Glomerular visceral epithelial cell (primary cell): Measurements from ENCODE around the gene KCND2.
"Not testable (repeated sequence)": the region's sequence is repeated elsewhere in the genome, so short reads cannot be mapped to it uniquely, and the experiment has no call there.

ENCODE experiments used
- DNase-seq: peaks from one replicate; pipeline ENCODE4 v3.0.0-alpha.2; 2016; ENCODE audit errors: extremely low spot score

The KCND2 gene

GRCh38 chr7:120272701-120273475 lies at the start of gene KCND2:
Gene KCND2, plus strand, starts transcription at chr7:120273175.
- peak; percentile 12 for DNase-seq

- DNase-seq, result no peak
Measured at GRCh38 chr7:120226188-120226587, 46.8 kb upstream of the KCND2 start.

DNA sequence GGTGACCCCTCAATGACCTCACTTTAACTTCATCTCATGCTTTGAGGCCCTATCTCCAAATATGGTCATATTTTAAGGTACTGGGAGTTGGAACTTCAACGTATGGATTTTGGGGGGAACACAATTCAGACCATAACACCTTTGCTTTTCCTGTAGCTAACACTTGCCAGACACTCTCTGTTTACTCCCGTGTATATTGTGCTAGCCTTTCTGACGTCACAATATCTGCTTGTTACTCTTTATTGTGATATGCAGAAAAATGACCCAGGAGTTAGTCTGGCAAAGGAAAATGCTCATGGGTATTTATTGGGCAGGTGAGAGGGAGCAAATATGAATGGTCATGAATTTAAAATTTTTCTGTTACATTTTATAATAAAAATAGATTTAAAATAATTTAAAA lies 45.7 kb upstream of the KCND2 start:
- DNase-seq, result no peak

GRCh38 chr7:120229084-120229483 lies 43.9 kb upstream of the KCND2 start:
- DNase-seq, result no peak

GRCh38 chr7:120233338-120233737 lies 39.6 kb upstream of the KCND2 start:
- DNase-seq, result no peak

DNA sequence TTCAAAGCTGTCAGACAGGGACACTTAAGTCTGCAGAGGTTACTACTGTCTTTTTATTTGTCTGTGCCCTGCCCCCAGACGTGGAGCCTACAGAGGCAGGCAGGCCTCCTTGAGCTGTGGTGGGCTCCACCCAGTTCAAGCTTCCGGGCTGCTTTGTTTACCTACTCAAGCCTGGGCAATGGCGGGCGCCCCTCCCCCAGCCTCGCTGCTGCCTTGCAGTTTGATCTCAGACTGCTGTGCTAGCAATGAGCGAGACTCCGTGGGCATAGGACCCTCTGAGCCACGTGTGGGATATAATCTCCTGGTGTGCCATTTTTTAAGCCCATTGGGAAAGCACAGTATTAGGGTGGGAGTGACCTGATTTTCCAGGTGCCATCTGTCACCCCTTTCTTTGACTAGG lies 32.6 kb upstream of the KCND2 start:
- not testable (repeated sequence) for DNase-seq

DNA sequence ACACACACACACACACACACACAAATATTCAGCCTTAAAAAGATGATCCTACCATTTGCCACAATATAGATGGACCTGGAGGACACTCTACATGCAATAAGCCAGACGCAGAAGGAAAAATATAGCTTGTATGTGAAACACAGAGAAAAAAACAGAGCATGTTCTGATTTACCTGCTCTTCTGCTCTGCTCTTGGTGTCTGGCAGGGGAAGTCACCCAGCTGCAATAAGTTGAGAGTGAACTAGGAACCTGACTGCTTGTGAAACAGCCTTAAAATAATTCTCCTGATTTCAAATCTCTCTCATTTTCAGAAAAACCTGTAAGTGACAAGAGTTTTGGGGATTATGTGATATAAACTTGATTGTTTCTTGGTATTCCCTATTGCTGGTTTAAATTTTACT lies 31.0 kb upstream of the KCND2 start:
- no peak for DNase-seq

- DNase-seq, result no peak
Measured at GRCh38 chr7:120254845-120255244, 18.1 kb upstream of the KCND2 start.

DNA sequence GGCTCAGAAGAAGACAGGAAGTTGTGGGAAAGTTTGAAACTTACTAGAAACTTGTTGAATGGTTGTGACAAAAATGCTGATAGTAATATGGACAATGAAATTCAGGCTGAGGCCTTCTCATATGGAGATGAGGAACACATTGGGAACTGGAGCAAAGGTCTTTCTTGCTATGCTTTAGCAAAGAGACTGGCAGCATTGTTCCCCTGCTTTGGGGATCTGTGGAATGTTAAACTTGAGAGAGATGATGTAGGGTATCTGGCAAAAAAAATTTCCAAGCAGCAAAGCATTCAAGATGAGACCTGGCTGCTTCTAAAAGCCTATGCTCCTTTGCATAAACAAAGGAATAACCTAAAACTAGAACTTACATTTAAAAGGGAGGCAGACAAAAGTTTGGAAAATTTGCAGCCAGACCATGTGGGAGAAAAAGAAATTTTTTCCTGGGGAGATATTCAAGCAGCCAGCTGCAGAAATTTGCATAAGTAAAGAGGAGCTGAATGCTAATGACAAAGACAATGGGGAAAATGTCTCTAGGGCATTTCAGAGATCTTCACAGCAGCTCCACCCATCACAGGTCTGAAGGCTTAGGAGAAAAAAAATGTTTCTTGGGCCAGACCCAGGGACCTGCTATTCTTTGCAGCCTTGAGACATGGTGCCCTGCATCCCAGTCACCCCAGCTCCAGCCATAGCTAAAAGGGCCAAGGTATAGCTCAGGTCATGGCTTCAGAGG lies 16.5 kb upstream of the KCND2 start:
- DNase-seq, result no peak

GRCh38 chr7:120259386-120259785 lies 13.6 kb upstream of the KCND2 start:
- DNase-seq, result no peak

GRCh38 chr7:120260111-120260510 lies 12.9 kb upstream of the KCND2 start:
- no peak for DNase-seq

DNA sequence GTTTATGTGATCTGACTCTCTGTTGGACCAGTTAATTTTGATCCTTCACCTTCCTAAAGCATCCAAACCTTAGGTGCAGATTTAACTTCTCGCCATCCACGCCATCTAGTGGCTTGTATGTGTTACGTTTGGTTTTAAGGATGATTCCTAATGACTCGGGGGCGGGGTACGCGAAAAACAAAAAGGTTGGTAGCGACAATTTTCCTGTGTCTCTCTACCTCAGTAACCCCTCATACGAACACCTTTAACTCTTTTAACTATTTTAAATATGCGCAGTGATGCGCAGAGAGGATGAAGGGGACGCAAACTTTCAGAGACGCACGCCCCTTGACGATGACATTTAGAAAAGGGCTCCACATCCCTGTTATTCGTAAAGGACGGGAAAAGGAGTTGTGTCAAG lies 714 bp upstream of the KCND2 start:
- DNase-seq, result peak; percentile 46

DNA sequence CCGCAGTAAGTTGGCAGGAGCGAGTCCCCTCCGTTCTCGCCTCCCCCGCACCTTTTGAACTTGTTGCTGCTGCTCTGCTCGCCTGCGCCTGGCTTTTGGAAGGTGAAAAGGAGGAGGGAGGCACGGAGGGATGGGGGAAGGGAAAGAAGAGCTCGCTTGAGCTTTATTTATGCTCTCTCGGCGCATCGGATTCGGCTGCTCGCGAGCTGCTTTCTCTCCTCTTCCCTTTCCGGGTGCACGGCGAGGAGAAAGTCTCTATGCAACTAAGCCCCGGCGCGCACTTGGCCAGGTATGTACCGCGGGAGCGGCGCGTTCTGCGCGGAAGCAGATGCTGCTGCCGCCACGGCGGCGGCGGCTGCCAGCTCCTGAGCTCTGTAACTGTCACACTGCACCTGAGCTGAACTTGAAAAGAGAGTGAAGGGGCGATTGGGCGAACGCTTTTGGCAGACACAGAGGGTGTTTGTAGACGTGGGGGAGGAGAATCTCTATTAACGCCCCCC lies 551 bp downstream of the KCND2 start:
- peak; percentile 35 for DNase-seq

DNA sequence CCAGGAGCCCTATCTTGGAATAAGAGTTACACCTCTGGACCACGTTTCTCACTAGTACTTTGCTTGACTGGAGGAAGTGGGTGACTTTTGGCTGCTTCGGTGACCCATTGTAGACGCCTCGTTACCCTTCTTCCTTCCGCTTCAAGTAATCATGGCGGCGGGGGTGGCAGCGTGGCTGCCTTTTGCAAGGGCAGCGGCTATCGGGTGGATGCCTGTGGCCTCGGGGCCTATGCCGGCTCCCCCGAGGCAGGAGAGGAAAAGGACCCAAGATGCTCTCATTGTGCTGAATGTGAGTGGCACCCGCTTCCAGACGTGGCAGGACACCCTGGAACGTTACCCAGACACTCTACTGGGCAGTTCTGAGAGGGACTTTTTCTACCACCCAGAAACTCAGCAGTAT lies 1.5 kb downstream of the KCND2 start:
- no peak for DNase-seq

GRCh38 chr7:120274899-120275298 lies 1.9 kb downstream of the KCND2 start:
- no peak for DNase-seq

DNA sequence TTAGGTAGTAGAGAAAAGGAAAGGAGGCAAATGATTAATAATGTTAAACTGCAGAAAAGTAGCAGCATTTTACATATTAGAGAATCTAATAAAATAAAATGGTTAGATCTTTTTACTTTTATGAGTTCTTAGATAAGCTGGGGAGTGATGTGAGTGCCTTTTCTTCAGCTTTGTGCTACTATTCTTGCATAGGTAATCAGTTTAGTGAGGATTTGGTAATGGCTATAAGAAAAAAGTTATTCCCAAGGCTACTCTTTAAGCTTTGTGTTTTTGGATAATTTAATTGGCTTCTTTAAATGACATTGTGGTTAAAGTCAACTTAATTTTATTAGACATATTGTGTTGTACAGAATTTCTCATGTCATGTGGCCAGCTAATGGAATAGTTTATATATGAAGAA lies 3.7 kb downstream of the KCND2 start:
- no peak for DNase-seq

DNA sequence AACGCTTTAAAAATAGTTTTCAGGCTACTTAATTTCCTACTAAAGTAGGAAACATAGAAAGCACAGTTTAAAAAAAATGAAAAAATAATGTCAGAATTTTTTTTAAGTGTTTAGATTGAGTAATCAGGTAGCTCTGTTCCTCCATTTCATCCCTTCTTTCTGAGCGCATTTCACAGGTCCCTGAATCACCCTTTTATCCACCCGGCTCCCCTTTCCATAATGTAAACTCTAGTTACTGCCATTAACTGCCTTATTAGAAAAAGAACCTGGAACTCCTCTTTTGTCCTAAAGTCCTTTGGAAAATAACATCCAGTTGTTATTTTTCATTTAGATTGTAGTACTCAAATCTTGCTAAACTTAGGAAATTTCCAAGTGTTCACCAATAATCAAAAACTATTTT lies 5.8 kb downstream of the KCND2 start:
- no peak for DNase-seq

GRCh38 chr7:120280743-120281142 lies 7.8 kb downstream of the KCND2 start:
- DNase-seq, result no peak

DNA sequence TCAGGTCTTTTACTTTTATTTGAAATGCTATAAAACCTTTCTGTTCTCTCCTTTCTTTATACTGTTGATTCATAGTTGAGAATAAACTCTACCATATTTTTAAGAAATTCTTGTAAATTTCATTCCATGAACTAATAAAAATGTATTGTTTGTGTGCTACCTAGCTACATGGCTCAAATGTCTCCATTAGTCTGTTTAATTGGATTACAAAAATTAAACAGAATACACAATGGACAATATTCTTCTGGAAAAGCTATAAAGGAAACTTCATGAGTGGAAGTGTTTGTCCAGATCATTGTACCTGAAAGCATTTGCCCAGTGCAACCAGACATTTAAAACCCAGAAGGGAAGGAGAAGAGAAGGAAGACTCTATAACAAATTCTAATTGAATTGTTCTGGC lies 20.1 kb downstream of the KCND2 start:
- no peak for DNase-seq

DNA sequence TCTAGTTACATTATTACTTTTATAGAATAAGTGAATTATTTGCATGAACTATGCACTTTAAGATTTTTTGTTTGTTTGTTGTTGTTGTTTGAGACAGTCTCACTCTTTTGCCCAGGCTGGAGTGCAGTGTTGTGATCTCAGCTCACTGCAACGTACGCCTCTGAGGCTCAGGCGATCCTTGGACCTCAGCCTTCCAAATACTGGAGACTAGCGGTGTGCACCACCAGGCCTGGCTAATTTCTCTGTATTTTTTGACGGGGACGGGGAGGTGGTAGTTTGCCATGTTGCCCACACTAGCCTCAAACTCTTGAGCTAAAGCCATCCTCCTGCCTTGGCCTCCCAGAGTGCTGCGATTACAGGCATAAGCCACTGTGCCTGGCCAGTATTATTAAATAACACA lies 29.2 kb downstream of the KCND2 start:
- DNase-seq, result no peak

- no peak for DNase-seq
Measured at GRCh38 chr7:120303105-120303504, 30.1 kb downstream of the KCND2 start.

- DNase-seq, result no peak
Measured at GRCh38 chr7:120304674-120305073, 31.7 kb downstream of the KCND2 start.

GRCh38 chr7:120307991-120308545 lies 35.1 kb downstream of the KCND2 start:
- DNase-seq, result no peak
